Kidney (tissue), 14 donors: ENCODE measurements around the gene SLC13A5. TPM values are rescaled to one million over a fixed set of nuclear protein-coding genes. Genes with fewer than 3 reads are reported as not detected.

Experiments
- DNase-seq, 5 donors: peaks; one replicate each; pipeline ENCODE4 v3.0.0-alpha.2; 2013 to 2020
- FAIRE-seq: peaks from 2 replicates; lab custom pipeline; 2012; peaks lifted over from hg19 to GRCh38; lab: Jason Lieb, UNC
- H3K27ac ChIP-seq, 2 donors: one replicate each; pipeline ENCODE4 v1.7.0; 2013; ENCODE audit warnings: low read depth in 2 of 2, low read length in 2 of 2, inconsistent platforms in 1 of 2
- H3K27me3 ChIP-seq: one replicate; pipeline ENCODE4 v1.7.1; 2013; ENCODE audit warnings: low read length, inconsistent platforms; ENCODE audit not compliant: control insufficient read depth, insufficient read depth
- H3K36me3 ChIP-seq, 3 donors: one replicate each; pipeline versions ENCODE4 v1.7.0 to v1.7.1; 2013; ENCODE audit warnings: low read length in 3 of 3, control low read depth in 1 of 3, inconsistent platforms in 1 of 3; ENCODE audit not compliant: insufficient read depth in 3 of 3, control insufficient read depth in 2 of 3
- H3K4me1 ChIP-seq, 3 donors: one replicate each; pipeline versions ENCODE4 v1.7.0 to v1.7.1; 2013; ENCODE audit warnings: low read length in 3 of 3, inconsistent platforms in 1 of 3, low read depth in 1 of 3; ENCODE audit not compliant: control insufficient read depth in 2 of 3, insufficient read depth in 2 of 3
- H3K4me3 ChIP-seq, 3 donors: one replicate each; pipeline versions ENCODE4 v1.7.0 to v1.8.1; 2013; ENCODE audit warnings: low read length in 3 of 3, control low read depth in 1 of 3, inconsistent platforms in 1 of 3
- H3K9ac ChIP-seq, 3 donors: one replicate each; pipeline versions ENCODE4 v1.7.0 to v1.7.1; 2013; ENCODE audit warnings: low read length in 3 of 3, control low read depth in 1 of 3, inconsistent platforms in 1 of 3
- H3K9me3 ChIP-seq, 3 donors: one replicate each; pipeline versions ENCODE4 v1.7.0 to v1.7.1; 2013; ENCODE audit warnings: low read length in 3 of 3, control low read depth in 1 of 3, inconsistent platforms in 1 of 3; ENCODE audit not compliant: control insufficient read depth in 2 of 3, insufficient read depth in 1 of 3
- CTCF ChIP-seq: IDR thresholded peaks from 3 replicates; pipeline ENCODE4 v1.5.1; 2012; ENCODE audit warnings: mild to moderate bottlenecking, moderate library complexity, borderline replicate concordance; ENCODE audit not compliant: insufficient read depth; ENCODE audit errors: extremely low read depth
- intact Hi-C: fragments of 100-400 bp; cut with DNase I; formaldehyde crosslinking; loops from one replicate; pipeline ENCODE4 v1.11.1; 2022
- microRNA-seq: library from miRNA; unstranded; fragments of <30 nt; microRNA quantifications from one replicate; pipeline ENCODE4 v1.2.0, GENCODE V29; 2020
- polyA plus RNA-seq: library from polyadenylated mRNA; stranded (reverse); fragments of 350-450 nt; fragmentation: Illumina TruSeq; extraction: RNeasy Lipid Tissue Mini Kit (QIAGEN cat#74804); gene quantifications from one replicate; pipeline ENCODE4 v1.2.3, GENCODE V29; 2014; ENCODE audit warnings: low read depth, low replicate concordance; ENCODE audit not compliant: insufficient read depth
- total RNA-seq: library from RNA; stranded (reverse); fragmentation: NEBNext Ultra II Directional; extraction: Animal tissue kit (Norgen Biotek cat#: 25700); gene quantifications from one replicate; pipeline ENCODE4 v1.2.1, GENCODE V29; 2021
- donor health status: control.
- donor health status: control.
- donor health status: control.
- donor health status: control.
- donor health status: control.
- donor health status: DM: yes; HTN: yes; CAD: no.
- donor health status: Normal renal cell carcinoma (clear cell type).

SLC13A5 gene
- total and polyA plus RNA-seq, 2 donors from 2014 or later = not detected

- Histone ChIP-seq H3K36me3 (peaks cover 4 to 25% (median 6%) of the 10 kb centered on the region in 3 donors), H3K4me3 (no peak overlapping the region), H3K9ac (no peak overlapping the region), H3K4me1 (peaks cover 0 to 11% (median 0%) of the 10 kb centered on the region in 3 donors), H3K27me3 (no peaks in the 10 kb centered on the region), H3K9me3 (no peaks in the 10 kb centered on the region), H3K27ac (no peak overlapping the region)
- intact Hi-C loops = no loop called here
- no peak for TF ChIP-seq CTCF
- no peak for FAIRE-seq
- DNase-seq = no peak
These were observed 77.1 kb downstream of the SLC13A5 start for GRCh38 chr17:6636105-6636504.

Small RNA genes within 50 kb of the gene (microRNA-seq; reads per million reads assigned to microRNA genes)
- gene MIR4520-1 (not detected), gene MIR4520-2 (not detected)

Other genes starting within 250 kb of the SLC13A5 start
- gene PITPNM3, start 156.8 kb downstream of the SLC13A5 start, total RNA-seq = 9.1 TPM
- gene PITPNM3, start 156.8 kb downstream of the SLC13A5 start, polyA plus RNA-seq = 1.8 TPM
- 21.8 TPM for gene KIAA0753, start 72.7 kb downstream of the SLC13A5 start, total RNA-seq
- 4.2 TPM for gene KIAA0753, start 72.7 kb downstream of the SLC13A5 start, polyA plus RNA-seq
- gene TXNDC17, start 72.3 kb downstream of the SLC13A5 start, total RNA-seq = 56.7 TPM
- 394 TPM for gene TXNDC17, start 72.3 kb downstream of the SLC13A5 start, polyA plus RNA-seq
- gene MED31, start 61.8 kb downstream of the SLC13A5 start, total RNA-seq = 15.9 TPM
- 21.0 TPM for gene MED31, start 61.8 kb downstream of the SLC13A5 start, polyA plus RNA-seq
- 3.4 TPM for gene C17orf100, start 61.6 kb downstream of the SLC13A5 start, total RNA-seq
- 3.7 TPM for gene C17orf100, start 61.6 kb downstream of the SLC13A5 start, polyA plus RNA-seq
- 35.3 TPM for gene XAF1, start 42.7 kb upstream of the SLC13A5 start, total RNA-seq
- gene XAF1, start 42.7 kb upstream of the SLC13A5 start, polyA plus RNA-seq = 7.9 TPM
- not detected for gene FBXO39, start 62.8 kb upstream of the SLC13A5 start, total RNA-seq
- gene FBXO39, start 62.8 kb upstream of the SLC13A5 start, polyA plus RNA-seq = not detected
- 0.06 TPM for gene TEKT1, start 118.4 kb upstream of the SLC13A5 start, total RNA-seq
- not detected for gene TEKT1, start 118.4 kb upstream of the SLC13A5 start, polyA plus RNA-seq